ENCODE measurements around the gene ZDHHC3. TPM values are rescaled to one million over a fixed set of nuclear protein-coding genes. Genes with fewer than 3 reads are reported as not detected.

The ZDHHC3 gene
- total RNA-seq, 1 donor from 2014 or later: 66.6 TPM

DNA sequence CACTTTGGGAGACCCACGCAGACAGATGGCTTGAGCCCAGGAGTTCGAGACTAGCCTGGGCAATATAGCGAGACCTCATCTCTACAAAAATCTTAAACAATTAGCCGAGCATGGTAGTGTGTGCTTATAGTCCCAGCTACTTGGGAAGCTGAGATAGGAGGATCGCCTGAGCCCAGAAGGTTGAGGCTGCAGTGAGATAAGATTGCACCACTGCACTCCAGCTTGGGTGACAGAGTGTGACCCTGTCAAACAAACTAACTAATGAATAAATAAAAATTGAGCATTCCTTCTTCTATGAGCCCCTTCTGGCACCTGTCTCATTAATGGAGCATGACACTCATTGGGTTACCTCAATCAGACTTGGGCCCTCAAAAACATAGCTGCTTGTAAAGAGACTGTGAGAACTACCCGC is 7.5 kb downstream of the ZDHHC3 start:
- H3K9ac ChIP-seq (ENCODE audit: low read length): no peak overlapping the region
- peaks cover 13% of the 10 kb centered on the region for H3K4me1 Mint-ChIP-seq (ENCODE audit: low read depth, unreplicated experiment)

DNA sequence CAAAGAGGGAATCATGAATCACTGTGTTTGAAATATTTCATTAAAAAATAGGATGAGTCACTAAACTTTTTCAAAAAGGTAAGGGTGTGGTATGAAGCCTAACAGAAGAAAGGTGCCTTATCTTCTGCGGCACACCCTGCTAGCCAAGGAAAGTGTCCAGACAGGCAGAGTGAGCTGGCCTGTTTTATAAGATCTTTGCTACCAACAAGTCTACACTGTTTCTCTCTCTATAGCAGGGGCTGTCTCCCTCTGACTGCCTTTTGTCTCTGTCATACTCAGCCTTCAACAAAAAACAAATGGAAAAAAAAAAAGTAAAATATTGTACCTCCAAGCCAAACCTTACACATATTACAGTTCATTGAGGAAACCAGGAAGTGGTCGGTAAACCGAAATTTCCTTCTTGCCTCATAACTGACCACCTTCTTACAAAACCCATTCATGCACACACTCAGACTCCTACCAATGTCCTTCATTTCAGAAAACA is 9.1 kb downstream of the ZDHHC3 start:
- DNase-seq (ENCODE audit: low read depth) (no peak), FAIRE-seq (no peak)
- Histone ChIP-seq H3K9me3 (ENCODE audit: insufficient read depth, low read depth, low read length) (no peaks in the 10 kb centered on the region), H3K27ac (ENCODE audit: low read depth, low read length) (no peak overlapping the region), H3K9ac (ENCODE audit: low read length) (no peak overlapping the region), H3K4me1 (ENCODE audit: insufficient read depth, low read length) (peaks cover 3% of the 10 kb centered on the region), H4K20me1 (ENCODE audit: insufficient read depth, low read length) (peaks cover 80% of the 10 kb centered on the region), H3K4me3 (ENCODE audit: insufficient read depth, low read depth, low read length) (no peak overlapping the region), H3K4me2 (ENCODE audit: low read length) (no peak overlapping the region), H2AFZ (ENCODE audit: low read depth, low read length) (no peak overlapping the region), H3K79me2 (ENCODE audit: insufficient read depth, low read length) (peaks cover 76% of the 10 kb centered on the region), H3K36me3 (ENCODE audit: insufficient read depth, low read length) (no peaks in the 10 kb centered on the region), H3K27me3 (ENCODE audit: insufficient read depth, low read length) (no peaks in the 10 kb centered on the region)
- H3K4me1 Mint-ChIP-seq (ENCODE audit: low read depth, unreplicated experiment): peaks cover 17% of the 10 kb centered on the region
- no peak overlapping the region for H3K4me3 Mint-ChIP-seq (ENCODE audit: unreplicated experiment)
- no peaks in the 10 kb centered on the region for H3K27me3 Mint-ChIP-seq (ENCODE audit: low read depth, unreplicated experiment)
- H3K27ac Mint-ChIP-seq (ENCODE audit: unreplicated experiment): no peak overlapping the region
- TF ChIP-seq, protein P1, sequence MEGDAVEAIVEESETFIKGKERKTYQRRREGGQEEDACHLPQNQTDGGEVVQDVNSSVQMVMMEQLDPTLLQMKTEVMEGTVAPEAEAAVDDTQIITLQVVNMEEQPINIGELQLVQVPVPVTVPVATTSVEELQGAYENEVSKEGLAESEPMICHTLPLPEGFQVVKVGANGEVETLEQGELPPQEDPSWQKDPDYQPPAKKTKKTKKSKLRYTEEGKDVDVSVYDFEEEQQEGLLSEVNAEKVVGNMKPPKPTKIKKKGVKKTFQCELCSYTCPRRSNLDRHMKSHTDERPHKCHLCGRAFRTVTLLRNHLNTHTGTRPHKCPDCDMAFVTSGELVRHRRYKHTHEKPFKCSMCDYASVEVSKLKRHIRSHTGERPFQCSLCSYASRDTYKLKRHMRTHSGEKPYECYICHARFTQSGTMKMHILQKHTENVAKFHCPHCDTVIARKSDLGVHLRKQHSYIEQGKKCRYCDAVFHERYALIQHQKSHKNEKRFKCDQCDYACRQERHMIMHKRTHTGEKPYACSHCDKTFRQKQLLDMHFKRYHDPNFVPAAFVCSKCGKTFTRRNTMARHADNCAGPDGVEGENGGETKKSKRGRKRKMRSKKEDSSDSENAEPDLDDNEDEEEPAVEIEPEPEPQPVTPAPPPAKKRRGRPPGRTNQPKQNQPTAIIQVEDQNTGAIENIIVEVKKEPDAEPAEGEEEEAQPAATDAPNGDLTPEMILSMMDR (IDR thresholded peaks at IDR 0.05; ENCODE audit: insufficient read depth, low read depth, low read length): no peak
- TF ChIP-seq EZH2 (IDR thresholded peaks at IDR 0.05; ENCODE audit: insufficient read depth, low read length): no peak
- H3K9me3 Mint-ChIP-seq (ENCODE audit: unreplicated experiment): no peaks in the 10 kb centered on the region
- H3K36me3 Mint-ChIP-seq (ENCODE audit: low read depth, unreplicated experiment): no peaks in the 10 kb centered on the region

More for the DNA sequence above, 7.5 kb downstream of the ZDHHC3 start:
- Mint-ChIP-seq H3K4me3 (ENCODE audit: unreplicated experiment) (no peak overlapping the region), H3K27me3 (ENCODE audit: low read depth, unreplicated experiment) (no peaks in the 10 kb centered on the region), H3K36me3 (ENCODE audit: low read depth, unreplicated experiment) (no peaks in the 10 kb centered on the region), H3K9me3 (ENCODE audit: unreplicated experiment) (no peaks in the 10 kb centered on the region), H3K27ac (ENCODE audit: unreplicated experiment) (no peak overlapping the region)
- no peak for FAIRE-seq
- TF ChIP-seq, protein P1 (IDR thresholded peaks at IDR 0.05; ENCODE audit: insufficient read depth, low read depth, low read length): no peak
- no peak for TF ChIP-seq EZH2 (IDR thresholded peaks at IDR 0.05; ENCODE audit: insufficient read depth, low read length)
- H3K27ac ChIP-seq (ENCODE audit: low read depth, low read length): no peak overlapping the region
- peaks cover 75% of the 10 kb centered on the region for H3K79me2 ChIP-seq (ENCODE audit: insufficient read depth, low read length)
- no peak overlapping the region for H3K4me2 ChIP-seq (ENCODE audit: low read length)
- no peak overlapping the region for H2AFZ ChIP-seq (ENCODE audit: low read depth, low read length)
- H3K4me1 ChIP-seq (ENCODE audit: insufficient read depth, low read length): no peaks in the 10 kb centered on the region
- H3K27me3 ChIP-seq (ENCODE audit: insufficient read depth, low read length): no peaks in the 10 kb centered on the region
- peaks cover 77% of the 10 kb centered on the region for H4K20me1 ChIP-seq (ENCODE audit: insufficient read depth, low read length)
- no peak overlapping the region for H3K4me3 ChIP-seq (ENCODE audit: insufficient read depth, low read depth, low read length)
- DNase-seq (ENCODE audit: low read depth): no peak
- no peaks in the 10 kb centered on the region for H3K9me3 ChIP-seq (ENCODE audit: insufficient read depth, low read depth, low read length)
- no peaks in the 10 kb centered on the region for H3K36me3 ChIP-seq (ENCODE audit: insufficient read depth, low read length)

DNA sequence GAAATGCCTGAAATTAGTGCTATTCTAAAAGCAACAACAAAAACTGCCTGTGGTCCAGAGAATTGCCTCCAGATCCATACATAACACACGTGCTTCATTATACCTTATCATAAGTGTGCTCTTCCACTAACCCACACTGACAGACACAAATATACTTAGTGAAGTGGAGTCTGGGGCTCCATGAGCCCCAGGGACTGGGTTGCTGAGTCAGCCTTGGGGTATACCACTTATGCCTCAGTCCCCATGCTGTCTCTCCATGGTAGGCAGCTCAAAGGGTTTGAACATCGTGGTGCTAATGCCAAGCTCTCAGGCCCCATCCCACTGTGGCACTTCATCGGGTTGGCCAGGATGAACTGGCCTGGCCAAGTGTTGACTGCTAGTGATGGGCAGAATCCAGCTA is 10.8 kb downstream of the ZDHHC3 start:
- H3K36me3 ChIP-seq (ENCODE audit: insufficient read depth, low read length): no peaks in the 10 kb centered on the region
- Mint-ChIP-seq H3K36me3 (ENCODE audit: low read depth, unreplicated experiment) (peaks cover 3% of the 10 kb centered on the region), H3K4me1 (ENCODE audit: low read depth, unreplicated experiment) (peaks cover 24% of the 10 kb centered on the region), H3K9me3 (ENCODE audit: unreplicated experiment) (no peaks in the 10 kb centered on the region), H3K27me3 (ENCODE audit: low read depth, unreplicated experiment) (no peaks in the 10 kb centered on the region), H3K27ac (ENCODE audit: unreplicated experiment) (no peak overlapping the region), H3K4me3 (ENCODE audit: unreplicated experiment) (no peak overlapping the region)
- TF ChIP-seq, protein P1 (IDR thresholded peaks at IDR 0.05; ENCODE audit: insufficient read depth, low read depth, low read length): no peak
- no peak for TF ChIP-seq EZH2 (IDR thresholded peaks at IDR 0.05; ENCODE audit: insufficient read depth, low read length)
- no peaks in the 10 kb centered on the region for H3K9me3 ChIP-seq (ENCODE audit: insufficient read depth, low read depth, low read length)
- H2AFZ ChIP-seq (ENCODE audit: low read depth, low read length): no peak overlapping the region
- H3K4me3 ChIP-seq (ENCODE audit: insufficient read depth, low read depth, low read length): no peak overlapping the region
- H3K27me3 ChIP-seq (ENCODE audit: insufficient read depth, low read length): no peaks in the 10 kb centered on the region
- DNase-seq (ENCODE audit: low read depth) (no peak), FAIRE-seq (no peak)
- H3K9ac ChIP-seq (ENCODE audit: low read length): no peak overlapping the region
- peaks cover 86% of the 10 kb centered on the region for H4K20me1 ChIP-seq (ENCODE audit: insufficient read depth, low read length)
- H3K4me1 ChIP-seq (ENCODE audit: insufficient read depth, low read length): peaks cover 3% of the 10 kb centered on the region
- H3K27ac ChIP-seq (ENCODE audit: low read depth, low read length): no peak overlapping the region
- H3K79me2 ChIP-seq (ENCODE audit: insufficient read depth, low read length): peaks cover 76% of the 10 kb centered on the region
- H3K4me2 ChIP-seq (ENCODE audit: low read length): no peak overlapping the region
